RWPE1 (cell line): ENCODE results near the gene CCDC181.

Source experiments
- CTCF ChIA-PET: fragments of 350-600 bp; sonication (Branson Sonifier 250); formaldehyde crosslinking; extraction: SDS; loops from one replicate; lab custom pipeline; 2021; lab: Yijun Ruan, JAX
- POLR2A ChIA-PET: fragments of 400-600 bp; formaldehyde crosslinking; extraction: SDS; loops from one replicate; lab custom pipeline; 2020; ENCODE audit warnings: antibody characterized with exemption; ENCODE audit not compliant: low non-redundant PET; lab: Yijun Ruan, JAX
- DNase-seq: peaks from one replicate; pipeline ENCODE4 v3.0.0; 2012; ENCODE audit warnings: low spot score
- H3K27ac ChIP-seq: fragments of 450-650 bp; 2 replicates; pipeline ENCODE4 v1.5.1; 2017
- CTCF ChIP-seq: fragments of 450-650 bp; conservative IDR thresholded peaks from 2 replicates; pipeline ENCODE4 v1.5.1; 2017; ENCODE audit warnings: low read depth, mild to moderate bottlenecking

Gene CCDC181

GRCh38 chr1:169346036-169346589 is 81.2 kb downstream of the CCDC181 start:
- TF ChIP-seq CTCF, result no peak
- CTCF ChIA-PET, result interaction anchor here (3.0 kb wide), 1 partner anchor 1004 kb away, joined by 25 read pairs; no protein-coding TSS in a partner anchor
- H3K27ac ChIP-seq, result no peak overlapping the region
- POLR2A ChIA-PET, result no interaction called here
- no peak for DNase-seq

GRCh38 chr1:169345511-169345910 is 81.8 kb downstream of the CCDC181 start:
- TF ChIP-seq CTCF, result no peak
- no peak for DNase-seq
- no peak overlapping the region for H3K27ac ChIP-seq
- ChIA-PET CTCF (no interaction called here), POLR2A (no interaction called here)
